HEK293T (cell line): ENCODE results near the gene TNNI2.

Source experiments
- BHLHE40 ChIP-seq: fragments of 450-650 bp; IDR thresholded peaks from 2 replicates; pipeline ENCODE4 v1.6.1; 2016; ENCODE audit warnings: mild to moderate bottlenecking, moderate library complexity, borderline replicate concordance
- ELF4 ChIP-seq: fragments of 450-650 bp; IDR thresholded peaks from 2 replicates; pipeline ENCODE4 v1.6.1; 2017; ENCODE audit warnings: antibody characterized with exemption
- FOXM1 ChIP-seq: fragments of 450-650 bp; IDR thresholded peaks from 2 replicates; pipeline ENCODE4 v1.6.1; 2017; ENCODE audit warnings: mild to moderate bottlenecking, borderline replicate concordance
- L3MBTL2 ChIP-seq: fragments of 450-650 bp; conservative IDR thresholded peaks from 2 replicates; pipeline ENCODE4 v1.6.1; 2016; ENCODE audit warnings: mild to moderate bottlenecking
- LEF1 ChIP-seq: fragments of 450-650 bp; IDR thresholded peaks from 2 replicates; pipeline ENCODE4 v1.6.1; 2017; ENCODE audit warnings: mild to moderate bottlenecking, borderline replicate concordance
- PKNOX1 ChIP-seq: fragments of 450-650 bp; IDR thresholded peaks from 2 replicates; pipeline ENCODE4 v1.6.1; 2016
- SUZ12 ChIP-seq: fragments of 450-650 bp; IDR thresholded peaks from 2 replicates; pipeline ENCODE4 v1.6.1; 2016; ENCODE audit warnings: mild to moderate bottlenecking

GRCh38 chr11:1878137-1879031, 39.6 kb downstream of the TNNI2 start:
- TF ChIP-seq PKNOX1 (no peak), FOXM1 (no peak), ELF4 (no peak), L3MBTL2 (no peak), LEF1 (no peak), BHLHE40 (no peak), SUZ12 (no peak)
